ENCODE data around the gene RREB1.

DNA sequence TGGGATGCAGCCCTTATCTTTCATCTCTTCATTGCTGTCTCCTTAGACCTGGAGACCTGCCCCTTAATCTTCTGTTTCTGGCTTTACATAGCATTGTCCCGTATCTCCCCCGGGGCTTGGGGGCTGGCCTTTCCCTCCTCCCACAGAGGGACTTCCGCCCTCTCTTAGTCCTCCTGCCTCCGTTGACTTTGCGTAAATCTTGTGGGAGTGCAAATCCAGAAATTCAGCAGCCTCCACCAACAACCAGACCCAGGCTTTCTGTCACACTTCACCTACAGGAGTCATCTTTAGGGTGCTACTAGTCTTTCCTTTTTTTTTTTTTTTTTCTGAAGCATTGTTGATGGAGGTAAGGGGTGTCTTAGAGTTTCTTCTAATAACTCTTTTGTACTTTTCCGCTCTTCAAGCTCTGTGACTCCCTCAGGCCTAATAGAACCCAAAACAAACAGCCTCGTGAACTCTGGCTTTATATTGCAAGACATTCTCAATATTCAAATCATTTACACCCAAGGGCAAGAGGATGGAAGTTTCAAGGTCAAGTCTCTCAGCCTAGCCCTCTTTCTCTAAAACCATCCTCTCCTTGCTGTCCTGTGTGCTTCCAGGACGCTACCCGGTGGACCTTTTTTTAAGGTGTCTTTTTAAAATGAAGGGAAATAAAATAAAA, 66.2 kb downstream of the RREB1 start:
- no peak for TF ChIP-seq POLR2A (IDR thresholded peaks at IDR 0.05)
- TF ChIP-seq, protein P1, sequence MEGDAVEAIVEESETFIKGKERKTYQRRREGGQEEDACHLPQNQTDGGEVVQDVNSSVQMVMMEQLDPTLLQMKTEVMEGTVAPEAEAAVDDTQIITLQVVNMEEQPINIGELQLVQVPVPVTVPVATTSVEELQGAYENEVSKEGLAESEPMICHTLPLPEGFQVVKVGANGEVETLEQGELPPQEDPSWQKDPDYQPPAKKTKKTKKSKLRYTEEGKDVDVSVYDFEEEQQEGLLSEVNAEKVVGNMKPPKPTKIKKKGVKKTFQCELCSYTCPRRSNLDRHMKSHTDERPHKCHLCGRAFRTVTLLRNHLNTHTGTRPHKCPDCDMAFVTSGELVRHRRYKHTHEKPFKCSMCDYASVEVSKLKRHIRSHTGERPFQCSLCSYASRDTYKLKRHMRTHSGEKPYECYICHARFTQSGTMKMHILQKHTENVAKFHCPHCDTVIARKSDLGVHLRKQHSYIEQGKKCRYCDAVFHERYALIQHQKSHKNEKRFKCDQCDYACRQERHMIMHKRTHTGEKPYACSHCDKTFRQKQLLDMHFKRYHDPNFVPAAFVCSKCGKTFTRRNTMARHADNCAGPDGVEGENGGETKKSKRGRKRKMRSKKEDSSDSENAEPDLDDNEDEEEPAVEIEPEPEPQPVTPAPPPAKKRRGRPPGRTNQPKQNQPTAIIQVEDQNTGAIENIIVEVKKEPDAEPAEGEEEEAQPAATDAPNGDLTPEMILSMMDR (IDR thresholded peaks at IDR 0.05): no peak

Measured in sigmoid colon (tissue), 3 donors.